HG02973 (cell line): Measurements from ENCODE around the gene SREBF1.
A peak's percentile ranks its signal among the peaks of the same experiment; 100 is the strongest.

Source experiments
- ATAC-seq: cut with Tn5 transposase; IDR thresholded peaks from one replicate; pipeline ENCODE4 v1.9.1; 2021; ENCODE audit warnings: moderate library complexity; ENCODE audit not compliant: unreplicated experiment

SREBF1 gene

DNA sequence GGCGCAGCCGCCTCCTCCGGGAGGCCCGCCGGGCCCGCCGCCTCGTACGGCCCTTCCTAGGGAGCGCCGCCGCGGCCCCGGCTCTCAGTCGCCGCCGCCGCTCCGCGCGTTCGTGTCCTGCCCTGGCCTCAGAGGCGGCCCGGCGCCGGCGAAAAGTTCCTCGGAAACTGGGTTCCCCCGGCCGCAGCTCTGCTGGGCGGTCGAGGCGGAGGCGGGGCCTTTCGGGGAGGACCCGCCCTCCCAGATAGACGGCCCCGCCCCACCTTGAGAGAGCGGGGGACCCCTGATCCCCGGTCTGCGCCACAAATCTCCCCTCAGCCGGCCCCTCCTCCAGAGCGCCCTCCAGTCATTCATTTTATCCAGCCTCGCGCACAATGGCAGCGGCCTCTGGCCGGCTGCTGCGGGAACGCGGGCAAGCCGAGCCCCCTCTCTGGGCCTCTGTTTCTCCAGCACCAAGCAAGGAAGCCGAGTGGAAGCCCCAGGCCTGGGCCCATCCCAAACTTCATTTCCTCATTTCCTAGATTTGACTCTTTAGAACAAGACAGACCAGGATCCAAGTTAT is at the start of gene SREBF1:
SREBF1 (minus strand) TSS at position 169 of the 562 bp plus-strand sequence. CDS start 169 bp downstream, outside the sequence.
- ATAC-seq, result peak; percentile 26

DNA sequence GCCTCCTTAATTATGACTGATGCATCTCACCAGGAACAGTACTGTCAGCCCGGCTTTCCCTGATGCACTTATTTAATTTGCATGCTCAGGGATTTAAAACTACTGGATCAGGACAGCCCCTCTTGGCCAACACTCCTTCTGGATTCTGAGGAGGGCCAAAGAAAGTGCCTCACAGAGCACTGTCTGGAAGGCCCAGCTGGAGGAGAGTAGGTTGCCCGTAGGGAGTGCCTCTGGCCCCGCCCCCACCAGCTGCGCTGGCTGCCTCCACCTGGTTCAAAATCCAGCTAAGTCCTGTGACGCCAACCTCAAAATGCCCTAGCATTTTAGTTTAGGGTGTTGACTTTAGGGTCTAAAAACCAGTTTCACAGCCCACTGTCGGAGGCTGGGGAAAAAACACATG is 49.4 kb upstream of the SREBF1 start:
- no peak for ATAC-seq

DNA sequence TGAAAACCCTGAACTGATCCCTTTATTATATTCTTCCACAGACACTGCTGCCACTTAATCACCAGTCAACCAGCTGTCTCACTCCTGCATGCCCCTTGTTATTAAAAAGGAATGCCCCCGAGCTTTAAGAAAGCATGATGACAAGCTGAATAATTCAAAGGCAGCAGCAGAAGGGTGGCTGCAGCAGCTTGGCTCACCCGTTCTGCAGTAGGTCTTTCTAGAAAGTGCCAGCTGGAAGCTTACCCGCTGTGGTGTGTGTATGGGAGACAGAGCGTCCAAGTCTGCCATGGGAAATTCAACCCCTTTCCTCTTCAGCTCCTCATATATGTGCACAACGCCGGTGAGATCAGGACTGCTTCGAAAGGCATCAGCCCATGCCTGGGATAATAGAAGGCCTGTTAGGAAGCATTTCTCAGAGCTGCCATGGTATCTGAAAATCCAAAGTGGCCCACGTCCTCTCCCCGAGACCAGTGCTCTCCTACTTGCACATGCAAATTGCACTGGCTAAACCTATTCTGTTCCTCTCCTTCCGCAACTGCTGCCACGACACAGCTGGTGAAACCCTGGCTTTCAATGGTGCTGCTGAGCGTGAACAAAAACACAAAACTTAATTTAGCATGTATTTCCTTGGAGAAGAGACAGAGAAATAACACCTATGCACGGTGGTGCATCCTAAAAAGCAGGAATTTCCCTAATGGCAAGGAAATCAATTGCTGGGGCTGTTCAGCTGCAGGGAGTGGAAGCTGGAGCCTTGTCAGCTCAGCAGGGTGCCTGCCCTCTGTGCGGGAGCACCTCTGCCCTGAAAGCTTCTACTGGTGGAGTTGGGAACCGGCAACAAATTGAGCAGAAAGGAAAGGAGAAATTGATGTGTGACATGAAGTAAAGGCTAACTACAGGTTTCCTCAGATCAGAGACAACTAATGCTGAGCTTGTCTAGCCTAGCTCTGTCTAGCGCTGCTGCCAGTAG is 47.9 kb upstream of the SREBF1 start:
- ATAC-seq, result no peak

DNA sequence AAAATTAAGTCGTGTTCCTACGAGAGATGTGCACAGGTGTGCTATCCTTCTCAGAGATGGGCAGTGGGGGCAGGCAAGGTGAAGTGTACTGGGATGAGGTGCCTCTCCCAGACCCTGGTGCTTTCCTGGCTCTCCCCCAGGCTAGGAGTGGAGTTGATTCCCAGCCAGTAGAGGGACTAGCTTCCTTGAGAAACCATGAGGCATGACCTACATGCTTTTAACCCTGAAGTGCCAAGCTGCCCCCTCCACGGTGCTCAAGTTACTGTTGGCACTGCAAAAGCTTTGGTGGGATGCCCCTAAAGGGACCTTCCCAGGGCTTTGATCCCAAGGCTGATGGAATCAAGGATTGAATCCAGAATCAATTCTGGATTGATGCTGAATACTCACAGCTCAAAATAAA is 47.0 kb upstream of the SREBF1 start:
- ATAC-seq, result no peak

DNA sequence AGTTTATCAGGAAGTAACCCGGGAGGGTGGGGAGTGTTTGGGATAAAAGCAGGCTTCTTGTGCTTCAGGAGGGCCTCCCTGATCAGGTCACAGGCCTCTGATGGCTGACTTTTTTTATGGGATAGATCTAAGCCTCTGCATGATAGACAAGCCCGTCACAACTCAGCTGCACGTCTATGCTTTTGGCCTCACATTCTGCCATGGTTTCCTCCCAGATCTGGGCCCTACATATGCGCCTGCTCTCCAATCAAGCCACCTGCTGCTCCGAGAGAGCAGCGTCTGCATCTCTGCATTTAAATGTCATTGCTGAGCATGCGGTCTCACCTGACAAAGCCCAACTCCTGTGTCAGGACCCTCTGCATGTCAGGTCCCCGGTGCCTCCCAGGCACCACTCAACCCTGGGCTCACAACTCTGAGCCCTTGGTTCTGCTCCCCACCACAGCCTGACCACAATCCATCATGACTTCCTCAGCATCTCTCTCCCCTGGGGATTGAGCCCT is 45.3 kb upstream of the SREBF1 start:
- no peak for ATAC-seq

DNA sequence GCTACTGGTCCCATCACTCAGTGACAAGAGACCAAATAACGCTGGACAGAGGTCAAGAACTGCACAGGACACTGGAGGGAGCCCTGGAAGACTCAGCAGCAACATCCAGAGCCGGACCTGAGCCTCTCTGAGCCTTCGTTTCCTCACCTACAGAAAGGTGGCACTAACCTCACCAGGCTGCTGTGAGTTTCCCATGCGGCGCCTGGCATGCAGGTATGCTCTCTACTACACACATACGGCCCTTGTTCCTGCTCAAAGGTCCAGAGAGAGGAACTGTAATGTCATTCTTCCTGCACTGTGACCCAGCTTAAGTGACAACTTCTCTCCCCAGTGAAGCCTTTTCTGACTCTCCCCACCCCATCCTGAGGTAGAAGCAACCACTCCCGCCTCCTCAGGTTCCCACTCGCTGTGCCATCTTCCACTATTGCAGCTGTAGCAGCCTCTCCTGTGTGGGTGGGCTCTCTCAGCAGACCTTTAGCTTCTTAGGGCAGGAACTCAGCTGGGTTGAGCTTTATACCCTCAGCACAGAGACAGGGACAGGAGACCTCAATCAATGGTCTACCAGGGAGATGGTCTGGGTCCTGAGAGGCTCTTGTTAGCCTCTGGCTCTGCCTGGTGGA is 43.9 kb upstream of the SREBF1 start:
- ATAC-seq, result no peak

DNA sequence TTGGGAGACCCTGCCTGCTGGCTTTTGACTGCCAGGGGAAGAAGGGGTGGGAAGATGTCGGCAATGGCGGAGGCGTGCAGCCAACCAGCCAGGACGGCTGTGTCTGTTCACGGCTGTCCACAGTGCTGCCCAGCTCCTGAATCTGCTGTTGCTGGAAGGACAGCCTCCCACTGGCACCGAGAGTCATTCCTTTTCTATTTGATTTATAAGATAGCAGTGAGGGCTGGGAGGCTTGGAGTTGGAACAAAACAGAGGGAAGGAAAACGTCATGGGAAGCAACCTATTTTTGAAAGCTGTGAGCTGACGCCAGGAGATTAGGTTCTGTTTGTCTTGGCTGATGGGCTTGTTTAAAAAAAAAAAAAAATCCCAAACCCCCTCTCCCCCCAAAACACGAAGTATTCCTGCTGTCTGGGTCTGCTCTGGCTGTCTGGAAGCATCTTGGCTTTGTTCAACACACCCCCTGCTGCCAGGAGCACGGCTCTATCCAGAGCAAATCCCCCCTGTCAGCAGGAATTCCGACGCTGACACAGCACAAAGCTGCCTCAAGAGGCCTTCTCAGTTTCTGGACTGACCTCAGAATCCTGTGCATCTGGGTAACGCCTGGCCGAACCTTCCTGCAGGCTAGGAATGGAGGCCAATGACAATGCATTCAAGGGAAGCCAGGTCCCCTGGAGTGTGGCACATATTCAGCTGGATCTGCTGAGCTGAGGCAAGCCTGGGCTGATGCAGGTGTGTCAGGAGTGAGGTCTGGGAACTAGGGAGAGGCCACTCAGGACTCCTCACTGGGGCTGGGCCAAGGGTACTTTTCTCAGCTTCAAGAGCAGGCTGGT is 41.0 kb upstream of the SREBF1 start:
- no peak for ATAC-seq

DNA sequence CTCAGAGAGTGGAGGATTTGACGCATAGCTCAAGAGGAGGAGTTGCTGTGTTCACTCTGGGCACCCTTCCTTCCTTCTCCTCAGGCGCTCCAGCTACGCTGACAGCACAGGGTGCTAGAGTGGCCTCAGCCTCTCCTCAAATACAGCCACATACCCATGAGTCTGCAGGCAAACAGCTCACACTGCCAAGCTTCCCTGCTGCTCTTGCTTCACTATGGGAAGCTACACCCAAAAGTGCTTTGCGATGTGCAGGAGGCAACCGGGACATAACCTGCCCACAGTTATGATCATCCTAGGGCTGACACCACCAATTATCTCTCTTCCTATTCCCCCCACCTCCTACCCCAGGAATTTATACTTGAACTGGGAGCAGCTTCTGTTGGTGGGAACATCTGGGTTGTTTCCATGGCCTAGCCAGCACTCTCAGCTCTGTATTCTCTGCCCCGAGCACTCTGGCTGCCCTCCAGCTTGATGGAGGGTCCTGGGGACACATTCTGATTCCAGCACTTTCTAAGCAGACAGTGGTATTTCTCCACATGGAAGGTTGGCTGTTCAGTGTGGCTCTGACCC is 40.3 kb upstream of the SREBF1 start:
- no peak for ATAC-seq

DNA sequence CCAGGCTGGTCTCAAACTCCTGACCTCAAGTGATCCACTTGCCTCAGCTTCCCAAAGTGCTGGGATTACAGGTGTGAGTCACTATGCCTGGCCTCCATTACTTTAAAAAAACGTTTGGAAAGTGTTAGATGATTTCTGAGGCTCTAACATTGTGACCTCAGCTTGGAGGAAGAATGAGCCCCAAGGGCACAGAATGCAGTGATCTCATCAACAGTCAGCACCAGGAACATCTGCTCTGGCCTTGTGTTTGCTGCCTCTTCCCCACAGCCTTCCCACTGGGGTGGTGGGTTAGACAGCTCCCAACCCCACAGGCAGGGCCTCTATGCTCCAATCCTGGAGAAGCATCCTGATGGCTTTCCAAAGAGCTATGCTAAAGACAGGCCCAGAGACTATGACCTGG is 37.7 kb upstream of the SREBF1 start:
- no peak for ATAC-seq

DNA sequence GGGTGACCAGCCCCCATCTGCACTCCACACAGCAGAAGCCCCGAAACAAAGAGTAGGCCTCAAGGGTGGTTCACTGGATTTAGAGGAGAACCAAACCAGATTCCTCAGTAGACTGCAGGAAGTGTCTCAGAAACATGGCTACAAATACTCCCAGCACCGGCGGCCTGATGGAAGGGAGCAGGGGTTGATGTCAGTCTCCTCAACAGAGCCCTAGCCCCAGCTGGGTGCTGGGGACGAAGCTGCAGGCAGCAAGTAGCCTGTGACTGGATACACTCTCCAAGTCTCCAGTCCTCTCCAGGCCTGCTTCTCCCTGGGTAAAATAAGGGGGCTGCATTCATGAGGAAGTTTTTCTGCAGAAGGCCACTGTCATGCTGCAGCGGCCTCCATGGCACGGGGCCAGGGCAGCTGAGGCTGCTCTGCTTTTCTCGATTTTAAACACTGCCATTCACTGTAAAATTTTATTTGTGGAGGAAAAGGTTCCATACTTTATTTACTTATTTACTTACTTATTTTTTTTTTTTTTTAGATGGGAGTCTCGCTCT is 36.7 kb upstream of the SREBF1 start:
- ATAC-seq, result no peak

DNA sequence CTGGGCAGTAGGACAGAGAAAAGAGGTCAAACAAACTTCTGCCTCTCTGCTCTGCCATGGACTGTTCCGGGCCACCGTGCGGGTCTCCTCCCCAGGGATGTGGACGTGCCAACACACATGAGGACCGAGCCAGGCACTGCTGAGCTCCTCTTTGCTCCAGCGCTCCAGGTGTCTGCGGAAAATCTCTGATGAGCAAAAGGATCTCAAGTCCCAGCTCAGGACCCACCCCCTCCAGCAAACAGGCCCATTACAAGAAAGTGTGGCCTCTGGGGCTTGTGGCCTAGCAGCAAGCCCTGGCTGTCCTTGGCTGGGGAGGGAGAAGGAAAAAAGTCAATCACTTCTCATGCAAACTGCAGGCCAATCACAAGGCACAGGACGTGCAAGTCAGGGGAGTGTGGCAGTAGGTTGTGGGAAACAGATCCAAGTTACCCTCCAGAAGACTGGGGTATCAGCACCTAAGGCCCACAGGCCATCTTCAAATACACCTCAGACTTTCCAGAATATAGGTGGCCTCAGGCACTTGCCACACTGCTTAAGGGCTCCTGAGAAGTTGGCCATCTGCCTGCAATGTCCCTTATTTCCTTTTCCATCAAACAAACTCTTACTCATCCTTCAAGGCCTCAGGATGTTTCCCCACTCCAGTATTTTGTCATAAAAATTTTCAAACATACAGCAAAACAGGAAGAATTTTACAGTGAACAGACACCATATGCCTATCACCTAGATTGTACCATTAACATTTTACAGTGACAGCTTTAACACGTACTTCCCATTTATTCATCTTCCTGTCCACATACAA is 36.0 kb upstream of the SREBF1 start:
- no peak for ATAC-seq

DNA sequence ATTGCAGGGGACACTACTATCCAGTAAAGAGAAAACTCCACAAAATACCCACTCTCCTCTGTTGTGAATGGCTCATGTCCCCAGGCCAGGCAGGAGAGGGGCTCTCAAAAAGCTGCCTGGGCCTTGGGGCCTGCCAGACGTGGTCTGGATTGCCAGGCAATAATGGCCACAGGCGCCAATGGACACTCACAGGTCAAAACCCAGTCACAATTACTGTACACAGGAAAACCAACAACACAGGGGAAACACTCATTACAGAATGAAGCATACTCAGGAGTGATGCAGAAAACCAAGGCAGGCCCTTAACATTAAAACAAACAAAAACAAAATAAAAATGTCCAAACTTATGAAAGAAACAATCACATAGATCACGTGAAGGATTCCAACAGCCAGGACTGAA is 35.1 kb upstream of the SREBF1 start:
- ATAC-seq, result no peak

DNA sequence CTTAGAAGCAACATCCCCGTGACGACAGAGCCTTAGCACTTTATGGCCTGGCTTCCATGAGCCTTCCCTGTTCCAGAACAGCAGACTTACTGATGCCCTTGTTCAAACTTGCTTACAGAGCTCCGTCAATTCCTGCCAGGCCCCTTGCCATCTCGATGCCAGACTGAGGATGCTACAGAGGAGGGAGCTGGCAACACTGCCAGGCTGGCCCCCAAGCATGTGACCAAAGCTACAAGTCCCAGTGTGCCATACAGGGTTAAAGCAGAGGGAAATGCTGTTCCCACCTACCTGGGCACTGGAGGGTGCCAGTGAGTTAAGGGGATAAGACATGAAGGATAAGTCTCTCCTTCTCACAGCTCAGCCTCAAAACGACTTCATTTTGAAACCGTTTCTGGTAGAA is 33.5 kb upstream of the SREBF1 start:
- ATAC-seq, result no peak

DNA sequence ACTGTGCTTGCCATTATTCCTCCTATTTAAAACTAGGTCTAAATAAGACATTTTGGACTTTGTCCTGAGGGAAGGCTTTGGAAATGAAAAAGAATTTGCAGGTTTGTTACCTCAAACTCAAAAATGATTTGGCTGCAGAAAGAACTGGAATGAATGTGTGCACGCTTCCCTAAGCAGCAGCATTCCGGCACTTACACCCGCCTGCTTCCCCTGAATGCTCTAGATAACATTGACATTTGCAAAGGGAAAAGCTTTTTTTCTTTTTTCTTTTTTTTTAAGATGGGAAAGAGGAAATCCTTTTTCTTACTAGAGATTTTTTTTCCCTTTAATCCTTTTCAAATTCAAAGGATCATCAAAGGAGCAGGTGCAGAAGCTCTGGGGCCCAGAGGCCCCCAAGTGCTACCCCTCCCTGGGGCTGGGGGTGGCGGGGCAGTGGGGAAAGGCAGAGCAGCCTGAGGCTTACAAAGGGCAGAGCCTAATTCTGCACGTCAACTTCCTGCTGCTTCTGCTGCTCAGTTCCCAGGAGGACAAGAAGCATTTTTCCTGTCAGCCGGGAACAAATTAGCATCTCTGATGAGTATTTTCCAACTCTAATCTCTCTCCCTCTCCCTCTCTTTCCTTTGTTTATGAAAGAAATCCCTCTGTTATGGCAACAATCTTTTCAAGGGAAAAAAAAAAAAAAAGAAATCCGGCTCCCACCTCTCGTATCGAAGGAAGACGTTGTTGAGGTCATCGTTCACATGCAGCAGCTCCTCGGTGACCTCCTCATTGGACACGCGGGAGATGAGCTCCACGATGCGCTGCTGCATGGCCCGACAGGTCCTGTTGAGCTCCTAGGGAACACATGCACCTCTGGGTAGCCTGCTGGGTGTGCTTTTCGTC is 32.1 kb upstream of the SREBF1 start:
- ATAC-seq, result no peak

DNA sequence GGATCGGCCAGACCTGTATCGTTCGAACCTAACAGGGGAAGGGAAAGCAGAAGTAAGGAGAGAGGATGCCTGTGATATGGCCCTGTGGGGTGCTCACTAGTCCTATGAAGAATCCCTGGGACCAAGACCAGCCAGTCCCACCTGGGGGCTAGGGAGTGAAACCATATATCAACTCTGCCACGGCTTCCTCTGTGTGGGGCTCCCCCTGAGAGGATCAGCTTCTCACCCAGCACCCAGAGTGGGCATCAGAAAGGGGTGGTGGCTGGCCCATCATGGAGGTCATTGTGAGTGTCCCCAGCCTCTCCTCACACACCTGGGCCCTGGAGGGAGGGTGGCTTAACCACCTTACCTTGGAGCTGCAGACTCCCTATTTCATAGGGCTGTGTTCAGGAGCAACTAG is 30.1 kb upstream of the SREBF1 start:
- ATAC-seq, result no peak

DNA sequence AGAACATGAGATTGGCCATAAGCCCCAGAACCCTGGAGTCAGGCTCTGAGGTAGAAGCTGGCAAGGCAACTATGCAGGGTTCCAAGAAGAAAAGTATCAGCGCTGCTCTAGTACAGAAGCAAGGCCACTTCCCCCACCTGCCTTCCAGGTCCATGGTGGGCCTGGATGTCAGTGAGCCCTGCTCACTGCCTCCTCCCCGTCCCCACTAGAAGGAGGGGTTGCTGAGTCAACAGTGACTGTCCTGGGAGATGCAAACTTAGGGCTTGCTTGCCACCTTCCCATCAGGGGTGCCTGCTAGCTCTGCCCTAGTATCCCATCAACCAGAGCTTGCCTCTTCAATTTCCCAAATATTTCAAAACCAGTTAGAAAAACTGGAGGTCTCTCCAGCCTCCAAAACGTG is 29.6 kb upstream of the SREBF1 start:
- no peak for ATAC-seq

DNA sequence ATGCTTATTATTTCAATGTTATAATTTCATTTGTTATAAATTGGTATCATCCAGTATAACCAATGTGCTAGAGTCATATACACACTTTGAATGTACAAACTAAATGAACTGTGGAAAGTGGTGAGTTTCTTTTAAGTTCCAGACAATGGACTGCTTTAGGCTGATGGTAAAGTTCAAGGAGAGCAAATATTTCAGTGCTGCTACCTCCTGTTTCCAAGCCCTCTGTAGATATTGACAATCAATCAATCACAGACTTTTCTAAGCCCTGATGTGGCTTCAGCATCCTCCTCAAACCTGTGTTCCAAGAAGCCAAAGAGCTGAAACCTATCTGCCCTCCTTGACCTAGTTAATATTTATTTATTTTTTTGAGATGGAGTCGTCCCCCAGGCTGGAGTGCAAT is 28.2 kb upstream of the SREBF1 start:
- ATAC-seq, result no peak

DNA sequence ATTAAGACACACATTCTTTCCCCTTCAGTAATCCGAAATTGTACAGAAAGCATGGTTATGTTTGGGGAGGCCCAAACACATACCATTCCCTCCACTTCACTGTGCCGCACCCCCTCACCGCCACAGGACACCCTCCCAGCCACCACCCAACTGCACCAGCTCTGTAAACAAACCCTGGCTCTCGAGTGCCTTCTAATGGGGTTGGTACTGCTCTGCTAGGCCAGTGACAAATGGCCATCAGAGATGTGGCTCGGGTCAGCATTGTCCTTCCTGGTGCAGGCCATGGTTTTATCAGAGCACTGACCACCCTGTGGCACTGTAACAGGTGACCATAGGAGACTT is 24.0 kb upstream of the SREBF1 start:
- no peak for ATAC-seq
